PC-9 (cell line): Measurements from ENCODE around the gene AFF2. TPM values are rescaled to one million over a fixed set of nuclear protein-coding genes. Genes with fewer than 3 reads are reported as not detected.

ENCODE experiments used
- BruUV-seq: library from RNA; stranded (reverse); fragments of 400-500 nt; replicated peaks from 2 replicates; lab custom pipeline; 2021; lab: Mats Ljungman, UMichigan
- CTCF ChIA-PET: fragments of 300-600 bp; sonication (Branson Sonifier 250); formaldehyde crosslinking; loops from one replicate; lab custom pipeline; 2022; ENCODE audit warnings: antibody characterized with exemption; lab: Charles Lee
- POLR2A ChIA-PET: fragments of 300-600 bp; sonication (Branson Sonifier 250); formaldehyde crosslinking; loops from one replicate; lab custom pipeline; 2022; ENCODE audit warnings: antibody characterized with exemption; ENCODE audit not compliant: unreplicated experiment; lab: Charles Lee
- DNase-seq, 2 experiments: peaks; one replicate each; pipeline versions ENCODE4 v3.0.0 to v3.0.0-alpha.2; 2015 to 2022; ENCODE audit warnings: mixed read lengths in 1 of 2
- H2AFZ ChIP-seq: fragments of 200-600 bp; sonication (generic); 2 replicates; pipeline ENCODE4 v1.8.1; 2017; ENCODE audit warnings: antibody characterized with exemption
- H3F3A ChIP-seq: fragments of 200-600 bp; sonication (generic); 2 replicates; pipeline ENCODE4 v1.8.1; 2017; ENCODE audit warnings: antibody characterized with exemption, mild to moderate bottlenecking, low read depth; ENCODE audit not compliant: insufficient read depth
- H3K27ac ChIP-seq: fragments of 200-600 bp; sonication (generic); 2 replicates; pipeline ENCODE4 v1.6.1; 2016; ENCODE audit warnings: mixed run types
- H3K27me3 ChIP-seq: fragments of 200-600 bp; sonication (generic); 2 replicates; pipeline ENCODE4 v1.6.1; 2016; ENCODE audit warnings: low read depth, mixed run types; ENCODE audit not compliant: insufficient read depth
- H3K36me3 ChIP-seq: fragments of 200-600 bp; sonication (generic); 2 replicates; pipeline ENCODE4 v1.6.1; 2016; ENCODE audit warnings: low read depth, mixed run types
- H3K4me1 ChIP-seq: fragments of 200-600 bp; sonication (generic); replicated peaks from 2 replicates; pipeline ENCODE4 v1.6.1; 2016; ENCODE audit warnings: mixed run types; ENCODE audit not compliant: insufficient read depth
- H3K4me2 ChIP-seq: fragments of 200-600 bp; sonication (generic); 2 replicates; pipeline ENCODE4 v1.6.1; 2017; ENCODE audit warnings: mixed run types
- H3K4me3 ChIP-seq: fragments of 200-600 bp; sonication (generic); 2 replicates; pipeline ENCODE4 v1.6.1; 2016; ENCODE audit warnings: mixed run types
- H3K79me2 ChIP-seq: fragments of 200-600 bp; sonication (generic); 2 replicates; pipeline ENCODE4 v1.6.1; 2017; ENCODE audit warnings: low read depth, mixed run types
- H3K9me2 ChIP-seq: fragments of 200-600 bp; sonication (generic); 2 replicates; pipeline ENCODE4 v1.8.1; 2017; ENCODE audit warnings: mild to moderate bottlenecking; ENCODE audit not compliant: insufficient read depth
- H3K9me3 ChIP-seq: fragments of 200-600 bp; sonication (generic); 2 replicates; pipeline ENCODE4 v1.8.1; 2016; ENCODE audit warnings: low read depth; ENCODE audit not compliant: insufficient read depth
- H4K20me1 ChIP-seq: fragments of 200-600 bp; sonication (generic); 2 replicates; pipeline ENCODE4 v1.8.1; 2017; ENCODE audit not compliant: insufficient read depth
- CTCF ChIP-seq: fragments of 200-600 bp; sonication (generic); conservative IDR thresholded peaks from 2 replicates; pipeline ENCODE4 v1.6.1; 2017; ENCODE audit warnings: mixed run types, antibody characterized with exemption, mild to moderate bottlenecking, moderate library complexity
- EZH2 ChIP-seq: fragments of 200-600 bp; sonication (generic); IDR thresholded peaks from 2 replicates; pipeline ENCODE4 v1.8.0; 2017; ENCODE audit warnings: antibody characterized with exemption, low read depth
- intact Hi-C: fragments of 100-400 bp; cut with micrococcal nuclease; formaldehyde crosslinking; loops from one replicate; pipeline ENCODE4 v1.10.0; 2022; ENCODE audit not compliant: unreplicated experiment
- total RNA-seq: library from RNA; stranded (reverse); gene quantifications from 2 replicates; pipeline ENCODE4 v1.2.3, GENCODE V29; 2021

The AFF2 gene
- total RNA-seq, 1 experiment from 2014 or later = not detected

GRCh38 chrX:148659481-148659880 is 159.1 kb downstream of the AFF2 start:
- H3K9me3 ChIP-seq = no peaks in the 10 kb centered on the region
- H3K27ac ChIP-seq = no peak overlapping the region
- intact Hi-C loops = no loop called here
- no peaks in the 10 kb centered on the region for H3K36me3 ChIP-seq
- DNase-seq = no peak
- no TSS peak for BruUV-seq
- no peak overlapping the region for H2AFZ ChIP-seq
- H3K27me3 ChIP-seq = no peaks in the 10 kb centered on the region
- H3K79me2 ChIP-seq = no peaks in the 10 kb centered on the region
- no peak overlapping the region for H3K4me3 ChIP-seq
- no peaks in the 10 kb centered on the region; the same call in 1 of the 2 replicates for H3K9me2 ChIP-seq
- CTCF ChIA-PET = no interaction called here
- no peaks in the 10 kb centered on the region for H4K20me1 ChIP-seq
- H3K4me2 ChIP-seq = no peak overlapping the region
- TF ChIP-seq CTCF = no peak
- TF ChIP-seq EZH2 = no peak
- no peaks in the 10 kb centered on the region for H3K4me1 ChIP-seq
- POLR2A ChIA-PET = no interaction called here
- no peaks in the 10 kb centered on the region for H3F3A ChIP-seq

- Histone ChIP-seq H3K4me1 (no peaks in the 10 kb centered on the region), H3F3A (no peaks in the 10 kb centered on the region), H2AFZ (no peak overlapping the region), H3K79me2 (no peaks in the 10 kb centered on the region), H4K20me1 (no peaks in the 10 kb centered on the region), H3K36me3 (no peaks in the 10 kb centered on the region), H3K4me3 (no peak overlapping the region), H3K27me3 (no peaks in the 10 kb centered on the region), H3K9me2 (no peaks in the 10 kb centered on the region; the same call in 1 of the 2 replicates), H3K9me3 (no peaks in the 10 kb centered on the region), H3K4me2 (no peak overlapping the region), H3K27ac (no peak overlapping the region)
- CTCF ChIA-PET = no interaction called here
- POLR2A ChIA-PET = no interaction called here
- intact Hi-C loops = no loop called here
- no peak for TF ChIP-seq CTCF
- no peak for TF ChIP-seq EZH2
- BruUV-seq = no TSS peak
- DNase-seq = no peak
Measured at GRCh38 chrX:148661035-148661434, 160.6 kb downstream of the AFF2 start.

GRCh38 chrX:148662014-148662413 is 161.6 kb downstream of the AFF2 start:
- CTCF ChIA-PET = no interaction called here
- Histone ChIP-seq H3K36me3 (no peaks in the 10 kb centered on the region), H4K20me1 (no peaks in the 10 kb centered on the region), H3K27ac (no peak overlapping the region), H3K9me2 (no peaks in the 10 kb centered on the region; the same call in 1 of the 2 replicates), H3K4me2 (no peak overlapping the region), H3F3A (no peaks in the 10 kb centered on the region), H3K27me3 (no peaks in the 10 kb centered on the region), H3K79me2 (no peaks in the 10 kb centered on the region), H3K4me3 (no peak overlapping the region), H3K9me3 (no peaks in the 10 kb centered on the region), H2AFZ (no peak overlapping the region), H3K4me1 (no peaks in the 10 kb centered on the region)
- no peak for TF ChIP-seq EZH2
- no peak for TF ChIP-seq CTCF
- POLR2A ChIA-PET = no interaction called here
- DNase-seq = no peak
- intact Hi-C loops = no loop called here
- BruUV-seq = no TSS peak
